ENCODE measurements around the gene RAD51B. TPM values are rescaled to one million over a fixed set of nuclear protein-coding genes. Genes with fewer than 3 reads are reported as not detected.

The RAD51B gene
- total and polyA plus RNA-seq, 8 donors: 10.8 to 18.3 (median 14.1) TPM

- Histone ChIP-seq H3K27ac (peak overlapping the region; percentile 45 to 47), H3K36me3 (no peaks in the 10 kb centered on the region), H3K4me3 (no peak overlapping the region), H3K9me3 (no peaks in the 10 kb centered on the region), H3K27me3 (no peaks in the 10 kb centered on the region), H3K4me1 (peaks cover 29 to 71% of the 10 kb centered on the region in 2 donors)
- ATAC-seq: no peak
- no peak for TF ChIP-seq CTCF (IDR thresholded peaks at IDR 0.05)
- intact Hi-C loops (cut with DNase I): no loop called here
- DNase-seq: no peak
These were observed 730.7 kb downstream of the RAD51B start for GRCh38 chr14:68550338-68550715.

- peak in 1 of 4 donors; percentile 54 for DNase-seq
- intact Hi-C loops (cut with DNase I): no loop called here
- no peak for ATAC-seq
- Histone ChIP-seq H3K27ac (peak overlapping the region; percentile 8 to 45), H3K9me3 (no peaks in the 10 kb centered on the region), H3K4me3 (no peak overlapping the region), H3K36me3 (no peaks in the 10 kb centered on the region), H3K4me1 (peaks cover 29 to 71% of the 10 kb centered on the region in 2 donors), H3K27me3 (no peaks in the 10 kb centered on the region)
- no peak for TF ChIP-seq CTCF (IDR thresholded peaks at IDR 0.05)
These were observed 731.6 kb downstream of the RAD51B start for GRCh38 chr14:68551045-68551683.

GRCh38 chr14:68552075-68552474 is 732.5 kb downstream of the RAD51B start:
- H3K4me3 ChIP-seq: no peak overlapping the region
- H3K36me3 ChIP-seq: no peaks in the 10 kb centered on the region
- no peak for DNase-seq
- no peaks in the 10 kb centered on the region for H3K9me3 ChIP-seq
- TF ChIP-seq CTCF (IDR thresholded peaks at IDR 0.05): no peak
- no peaks in the 10 kb centered on the region for H3K27me3 ChIP-seq
- ATAC-seq: no peak
- intact Hi-C loops (cut with DNase I): no loop called here
- H3K27ac ChIP-seq: peak overlapping the region; percentile 33 to 45
- H3K4me1 ChIP-seq: peaks cover 29 to 68% of the 10 kb centered on the region in 2 donors

- no peak overlapping the region for H3K4me3 ChIP-seq
These were observed 733.0 kb downstream of the RAD51B start for GRCh38 chr14:68552602-68553001.

GRCh38 chr14:68553311-68553710 is 733.7 kb downstream of the RAD51B start:
- intact Hi-C loops (cut with DNase I): no loop called here
- ATAC-seq (no peak), DNase-seq (no peak)
- Histone ChIP-seq H3K4me1 (peaks cover 28 to 55% of the 10 kb centered on the region in 2 donors), H3K27me3 (no peaks in the 10 kb centered on the region), H3K4me3 (no peak overlapping the region), H3K36me3 (no peaks in the 10 kb centered on the region), H3K27ac (peak overlapping the region; percentile 33 to 45), H3K9me3 (no peaks in the 10 kb centered on the region)
- TF ChIP-seq CTCF (IDR thresholded peaks at IDR 0.05): no peak

More at GRCh38 chr14:68552602-68553001, 733.0 kb downstream of the RAD51B start:
- Histone ChIP-seq H3K4me1 (peaks cover 29 to 63% of the 10 kb centered on the region in 2 donors), H3K27ac (peak overlapping the region; percentile 33 to 45), H3K27me3 (no peaks in the 10 kb centered on the region), H3K36me3 (no peaks in the 10 kb centered on the region), H3K9me3 (no peaks in the 10 kb centered on the region)
- intact Hi-C loops (cut with DNase I): no loop called here
- DNase-seq (no peak), ATAC-seq (no peak)
- no peak for TF ChIP-seq CTCF (IDR thresholded peaks at IDR 0.05)

Measured in left lung (tissue), 10 donors.